Sigmoid colon (tissue), 7 donors: ENCODE measurements around the gene PCNX3. TPM values are rescaled to one million over a fixed set of nuclear protein-coding genes. Genes with fewer than 3 reads are reported as not detected.

Experiments used
- DNase-seq: peaks from one replicate; pipeline ENCODE4 v3.0.0-alpha.2; 2019
- H3K27ac ChIP-seq, 4 donors: fragments of 200-600 bp; sonication (generic); one replicate each; pipeline ENCODE4 v1.5.1; 2016 to 2019; ENCODE audit warnings: mild to moderate bottlenecking in 1 of 4
- H3K27me3 ChIP-seq, 3 donors: fragments of 200-600 bp; sonication (generic); one replicate each; pipeline ENCODE4 v1.5.1; 2019; ENCODE audit warnings: mild to moderate bottlenecking in 1 of 3
- H3K36me3 ChIP-seq, 4 donors: fragments of 200-600 bp; sonication (generic); one replicate each; pipeline ENCODE4 v1.5.1; 2016 to 2019
- H3K4me1 ChIP-seq, 4 donors: fragments of 200-600 bp; sonication (generic); one replicate each; pipeline ENCODE4 v1.5.1; 2017 to 2019
- H3K4me3 ChIP-seq, 4 donors: fragments of 200-600 bp; sonication (generic); one replicate each; pipeline ENCODE4 v1.5.1; 2017 to 2019; ENCODE audit warnings: mild to moderate bottlenecking in 2 of 4, moderate library complexity in 1 of 4
- H3K9me3 ChIP-seq, 4 donors: fragments of 200-600 bp in 3 of 4; sonication (generic) in 3 of 4; one replicate each; pipeline versions ENCODE4 v1.5.1 to v1.6.1; 2013 to 2019
- EP300 ChIP-seq, 4 donors: sonication (generic); formaldehyde crosslinking; IDR thresholded peaks; one replicate each; pipeline ENCODE4 v1.6.1; 2017; ENCODE audit warnings: antibody characterized with exemption in 4 of 4
- POLR2A ChIP-seq, 2 donors: fragments of 450-650 bp; IDR thresholded peaks; one replicate each; pipeline ENCODE4 v1.6.1; 2016; ENCODE audit warnings: antibody characterized with exemption in 2 of 2, mild to moderate bottlenecking in 2 of 2, moderate library complexity in 2 of 2
- POLR2AphosphoS5 ChIP-seq, 4 donors: sonication (generic); formaldehyde crosslinking; IDR thresholded peaks; one replicate each; pipeline ENCODE4 v1.6.1; 2017; ENCODE audit warnings: antibody characterized with exemption in 4 of 4
- WGBS, 2 donors: extraction: QIAGEN DNeasy Blood & Tissue Kit; methylation state at CpG; one replicate each; pipeline ENCODE4 v1.1.7; 2013; 5-methylcytosine and 5-hydroxymethylcytosine counted together
- intact Hi-C: fragments of 100-400 bp; cut with DNase I; formaldehyde crosslinking; loops from one replicate; pipeline ENCODE4 v1.15.1; 2023
- polyA plus RNA-seq, 3 donors: library from polyadenylated mRNA; stranded (reverse); fragments of 200-250 nt; gene quantifications; one replicate each; pipeline ENCODE4 v1.2.3, GENCODE V29; 2013
- total RNA-seq, 4 donors: library from RNA; depleted of rRNA; stranded (reverse); fragments of >200 nt; gene quantifications; one replicate each; pipeline ENCODE4 v1.1.0, GENCODE V29; 2016
- TF ChIP-seq, protein P1 (sequence below), 4 experiments: fragments of 450-650 bp in 3 of 4; fragments of 200-600 bp in 1 of 4; IDR thresholded peaks; one replicate each; pipeline ENCODE4 v1.5.1; 2016 to 2019; ENCODE audit warnings: antibody characterized with exemption in 4 of 4, mild to moderate bottlenecking in 3 of 4, moderate library complexity in 2 of 4
- donor health status: healthy with polysubstance abuse.
- donor health status: Bipolar disorder and iron deficiency.
- donor health status: healthy.

Gene PCNX3
- total and polyA plus RNA-seq, 7 donors, result 6.0 to 35.0 (median 11.0) TPM

GRCh38 chr11:65646288-65646957 lies 30.8 kb downstream of the PCNX3 start:
- H3K27ac ChIP-seq, result peak overlapping the region in 2 of 4 donors; percentile 28 to 54
- H3K36me3 ChIP-seq, result peaks cover 0 to 58% (median 12%) of the 10 kb centered on the region in 4 donors
- 78 to 84% methylated on average over 68 of the region's 68 CpGs for WGBS, 2 donors
- DNase-seq, result no peak
- H3K4me1 ChIP-seq, result peaks cover 0 to 31% (median 20%) of the 10 kb centered on the region in 4 donors
- TF ChIP-seq, protein P1, sequence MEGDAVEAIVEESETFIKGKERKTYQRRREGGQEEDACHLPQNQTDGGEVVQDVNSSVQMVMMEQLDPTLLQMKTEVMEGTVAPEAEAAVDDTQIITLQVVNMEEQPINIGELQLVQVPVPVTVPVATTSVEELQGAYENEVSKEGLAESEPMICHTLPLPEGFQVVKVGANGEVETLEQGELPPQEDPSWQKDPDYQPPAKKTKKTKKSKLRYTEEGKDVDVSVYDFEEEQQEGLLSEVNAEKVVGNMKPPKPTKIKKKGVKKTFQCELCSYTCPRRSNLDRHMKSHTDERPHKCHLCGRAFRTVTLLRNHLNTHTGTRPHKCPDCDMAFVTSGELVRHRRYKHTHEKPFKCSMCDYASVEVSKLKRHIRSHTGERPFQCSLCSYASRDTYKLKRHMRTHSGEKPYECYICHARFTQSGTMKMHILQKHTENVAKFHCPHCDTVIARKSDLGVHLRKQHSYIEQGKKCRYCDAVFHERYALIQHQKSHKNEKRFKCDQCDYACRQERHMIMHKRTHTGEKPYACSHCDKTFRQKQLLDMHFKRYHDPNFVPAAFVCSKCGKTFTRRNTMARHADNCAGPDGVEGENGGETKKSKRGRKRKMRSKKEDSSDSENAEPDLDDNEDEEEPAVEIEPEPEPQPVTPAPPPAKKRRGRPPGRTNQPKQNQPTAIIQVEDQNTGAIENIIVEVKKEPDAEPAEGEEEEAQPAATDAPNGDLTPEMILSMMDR (IDR thresholded peaks at IDR 0.05), result no peak
- no peak for TF ChIP-seq POLR2A (IDR thresholded peaks at IDR 0.05)
- TF ChIP-seq EP300 (IDR thresholded peaks at IDR 0.05), result no peak
- no peak for TF ChIP-seq POLR2AphosphoS5 (IDR thresholded peaks at IDR 0.05)
- intact Hi-C loops, result no loop called here
- peak overlapping the region in 2 of 4 donors; percentile 37 to 44 for H3K4me3 ChIP-seq
- no peaks in the 10 kb centered on the region for H3K9me3 ChIP-seq
- H3K27me3 ChIP-seq, result no peaks in the 10 kb centered on the region

- H3K9me3 ChIP-seq, result no peaks in the 10 kb centered on the region
- H3K36me3 ChIP-seq, result peaks cover 0 to 58% (median 10%) of the 10 kb centered on the region in 4 donors
- intact Hi-C loops, result no loop called here
- 22 to 64% methylated on average over 87 of the region's 87 CpGs for WGBS, 2 donors
- peak overlapping the region in 3 of 4 donors; percentile 29 to 44 (median 37) for H3K4me3 ChIP-seq
- H3K27ac ChIP-seq, result peak overlapping the region; percentile 20 to 54 (median 32)
- DNase-seq, result no peak
- TF ChIP-seq POLR2A (IDR thresholded peaks at IDR 0.05) (no peak), POLR2AphosphoS5 (IDR thresholded peaks at IDR 0.05) (no peak), EP300 (IDR thresholded peaks at IDR 0.05) (no peak)
- TF ChIP-seq, protein P1 (IDR thresholded peaks at IDR 0.05), result no peak
- H3K27me3 ChIP-seq, result no peaks in the 10 kb centered on the region
- peaks cover 0 to 32% (median 24%) of the 10 kb centered on the region in 4 donors for H3K4me1 ChIP-seq
Measured at GRCh38 chr11:65646958-65647701, 31.6 kb downstream of the PCNX3 start.

DNA sequence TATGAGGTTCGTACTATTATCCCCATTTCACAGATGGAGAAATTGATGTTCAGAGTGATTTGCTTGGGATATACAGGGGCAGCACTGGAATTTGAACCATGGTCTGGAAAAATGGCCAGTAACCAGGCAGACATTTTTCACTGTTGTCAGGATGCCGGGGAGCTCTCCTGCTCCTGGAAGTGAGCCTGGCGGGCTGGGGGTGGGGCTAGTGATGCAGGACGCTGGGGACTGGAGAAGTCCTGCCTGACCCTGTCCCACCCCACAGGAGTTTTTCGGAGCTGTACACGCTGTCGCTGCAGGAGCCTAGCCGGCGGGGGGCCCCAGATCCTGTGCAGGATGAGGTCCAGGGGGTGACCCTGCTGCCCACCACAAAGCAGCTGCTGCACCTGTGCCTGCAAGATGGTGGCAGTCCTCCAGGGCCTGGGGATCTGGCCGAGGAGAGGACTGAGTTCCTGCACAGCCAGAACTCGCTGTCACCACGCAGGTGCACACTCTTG lies 33.5 kb downstream of the PCNX3 start:
- WGBS, 2 donors, result 79 to 89% methylated on average over 12 of the region's 12 CpGs
- DNase-seq, result no peak
- Histone ChIP-seq H3K36me3 (peaks cover under 1 to 48% (median 11%) of the 10 kb centered on the region in 4 donors), H3K9me3 (no peaks in the 10 kb centered on the region), H3K4me3 (no peak overlapping the region), H3K27ac (no peak overlapping the region), H3K27me3 (no peaks in the 10 kb centered on the region), H3K4me1 (peaks cover 0 to 44% (median 38%) of the 10 kb centered on the region in 4 donors)
- TF ChIP-seq, protein P1 (IDR thresholded peaks at IDR 0.05), result no peak
- intact Hi-C loops, result no loop called here

GRCh38 chr11:65649656-65650546 lies 34.3 kb downstream of the PCNX3 start:
- no peak for DNase-seq

More at GRCh38 chr11:65649656-65650546, 34.3 kb downstream of the PCNX3 start:
- no peak overlapping the region for H3K4me3 ChIP-seq
- peaks cover 7 to 51% (median 16%) of the 10 kb centered on the region in 4 donors for H3K36me3 ChIP-seq
- H3K27me3 ChIP-seq, result no peaks in the 10 kb centered on the region
- peaks cover 0 to 49% (median 42%) of the 10 kb centered on the region in 4 donors for H3K4me1 ChIP-seq
- TF ChIP-seq POLR2A (IDR thresholded peaks at IDR 0.05) (no peak), POLR2AphosphoS5 (IDR thresholded peaks at IDR 0.05) (no peak), EP300 (IDR thresholded peaks at IDR 0.05) (no peak)
- TF ChIP-seq, protein P1 (IDR thresholded peaks at IDR 0.05), result no peak
- 85 to 92% methylated on average over 16 of the region's 16 CpGs for WGBS, 2 donors
- H3K27ac ChIP-seq, result peak overlapping the region in 3 of 4 donors; percentile 90 to 96 (median 94)
- H3K9me3 ChIP-seq, result no peaks in the 10 kb centered on the region
- intact Hi-C loops, result no loop called here
